DMS53 treated with DMSO at 0.1 percent for 48 hours (cell line): ENCODE measurements around the gene SNAPC5.
"Not testable (repeated sequence)": the region's sequence is repeated elsewhere in the genome, so short reads cannot be mapped to it uniquely, and the experiment has no call there.

Experiments
- DNase-seq: peaks from one replicate; lab custom pipeline; 2025; ENCODE audit not compliant: unreplicated experiment; lab: John Stamatoyannopoulos, UW

SNAPC5 gene, protein sequence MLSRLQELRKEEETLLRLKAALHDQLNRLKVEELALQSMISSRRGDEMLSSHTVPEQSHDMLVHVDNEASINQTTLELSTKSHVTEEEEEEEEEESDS

DNA sequence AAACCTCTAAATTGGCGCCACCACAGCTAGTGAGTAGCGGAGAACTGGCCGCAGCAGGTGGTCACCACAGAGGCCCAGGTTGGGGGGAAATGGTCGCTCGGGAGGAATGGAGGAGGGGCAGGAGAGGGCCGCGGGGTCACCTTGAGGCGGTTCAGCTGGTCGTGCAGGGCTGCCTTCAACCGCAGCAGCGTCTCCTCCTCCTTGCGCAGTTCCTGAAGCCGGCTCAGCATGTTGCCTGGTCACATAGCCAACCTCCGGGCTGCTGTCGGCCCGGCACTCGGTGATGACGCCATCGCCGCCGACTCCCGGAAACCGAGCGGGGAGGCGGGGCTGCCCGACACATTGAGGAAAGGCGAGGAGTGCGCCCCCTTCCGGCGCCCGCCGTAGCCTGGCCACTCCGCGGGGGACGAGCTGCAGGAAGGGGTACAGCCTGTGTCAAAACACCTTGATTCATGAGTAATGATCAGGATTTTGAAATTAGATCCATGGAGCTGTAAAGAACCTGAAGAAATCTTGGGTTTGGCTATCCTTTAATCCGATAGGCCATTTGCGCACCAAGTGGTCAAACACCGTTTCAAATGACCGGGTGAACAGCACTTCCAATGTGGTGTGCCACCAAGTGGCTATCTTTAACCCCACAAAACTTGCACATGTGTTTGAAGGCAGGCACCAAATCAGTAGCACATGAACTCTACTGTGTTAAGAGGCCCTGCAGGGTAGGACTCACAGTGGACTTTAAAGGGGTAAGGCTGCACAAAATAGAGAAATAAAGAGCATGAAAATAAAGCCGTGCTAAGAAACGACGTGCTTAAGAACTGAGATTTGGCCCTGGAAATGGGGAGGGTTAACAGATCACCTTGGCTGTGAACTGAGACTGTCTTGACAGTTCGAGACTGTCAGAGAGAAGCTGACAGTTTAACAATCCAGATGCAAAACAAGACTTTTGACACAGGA lies at the start of gene SNAPC5:
TSS of gene SNAPC5 (minus strand) at position 261 of the 954 bp plus-strand sequence. CDS start at position 230, 31 bp downstream.
- DNase-seq, result peak; percentile 77

DNA sequence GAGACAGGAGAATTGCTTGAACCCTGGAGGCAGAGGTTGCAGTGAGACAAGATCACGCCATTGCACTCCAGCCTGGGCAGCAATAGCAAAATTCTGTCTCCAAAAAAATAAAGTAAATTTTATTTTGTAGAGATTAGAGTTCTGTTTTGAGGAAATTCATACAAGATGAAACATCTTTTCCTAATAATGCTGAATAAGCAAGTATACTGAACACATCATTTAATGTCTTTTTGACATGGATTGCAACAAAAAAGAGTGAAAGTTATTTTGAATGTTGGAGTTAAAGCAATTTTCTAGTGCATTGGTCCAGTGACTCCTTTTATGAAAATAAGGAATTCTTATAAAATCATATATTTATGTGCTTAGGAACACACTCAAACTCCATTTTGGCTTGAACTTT lies 47.7 kb upstream of the SNAPC5 start:
- no peak for DNase-seq

DNA sequence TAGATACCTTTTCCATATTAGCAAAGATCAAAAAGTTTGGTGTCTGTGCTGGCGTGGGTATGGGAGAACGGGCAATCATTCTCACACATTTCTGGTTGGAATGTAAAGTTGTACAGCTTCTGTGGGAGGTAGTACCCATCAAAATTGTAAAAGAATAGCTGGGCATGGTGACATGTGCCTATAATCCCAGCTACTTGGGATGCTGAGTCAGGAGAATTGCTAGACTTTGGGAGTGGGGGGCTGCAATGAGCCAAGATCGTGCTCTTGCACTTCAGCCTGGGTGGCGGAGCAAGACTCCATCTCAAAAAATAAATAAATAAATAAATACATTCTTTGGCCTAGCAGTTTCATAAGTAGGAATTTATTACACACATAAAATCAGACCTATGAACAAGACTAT lies 45.3 kb upstream of the SNAPC5 start:
- no peak for DNase-seq

DNA sequence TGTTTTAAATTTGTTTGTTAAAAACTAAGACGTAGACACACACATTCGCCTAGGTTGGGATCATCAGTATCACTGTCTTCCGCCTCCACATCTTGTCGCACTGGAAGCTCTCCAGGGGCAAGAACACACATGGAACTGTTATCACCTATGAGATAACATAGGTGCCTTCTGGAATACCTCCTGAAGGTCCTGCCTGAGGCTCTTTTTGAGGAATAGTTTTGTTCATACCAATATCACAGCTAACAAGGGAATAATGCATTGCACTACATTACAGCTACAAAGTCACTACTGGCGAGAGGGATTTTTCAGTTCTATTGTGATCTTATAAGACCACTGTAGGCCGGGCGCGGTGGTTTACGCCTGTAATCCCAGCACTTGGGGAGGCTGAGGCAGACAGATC lies 37.5 kb upstream of the SNAPC5 start:
- DNase-seq, result no peak

DNA sequence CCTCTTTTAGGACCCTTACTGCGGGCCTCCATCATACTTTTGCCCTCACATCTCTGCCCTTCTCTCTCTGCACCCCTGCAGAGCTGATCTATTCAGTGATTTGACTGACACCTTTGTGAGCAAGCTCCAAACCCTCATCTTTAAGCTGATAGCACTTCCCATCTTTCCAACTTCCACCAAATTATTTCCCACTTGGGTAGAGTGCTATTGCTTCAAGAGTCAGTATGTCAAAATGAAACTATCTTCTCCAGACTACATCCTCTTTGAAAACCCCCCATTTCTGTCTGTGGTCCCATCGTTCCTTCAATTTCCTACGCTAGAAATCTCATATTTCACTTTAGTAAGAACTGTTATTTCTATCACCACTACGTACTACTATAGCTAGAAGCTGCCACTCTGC lies 27.3 kb upstream of the SNAPC5 start:
- DNase-seq, result no peak

DNA sequence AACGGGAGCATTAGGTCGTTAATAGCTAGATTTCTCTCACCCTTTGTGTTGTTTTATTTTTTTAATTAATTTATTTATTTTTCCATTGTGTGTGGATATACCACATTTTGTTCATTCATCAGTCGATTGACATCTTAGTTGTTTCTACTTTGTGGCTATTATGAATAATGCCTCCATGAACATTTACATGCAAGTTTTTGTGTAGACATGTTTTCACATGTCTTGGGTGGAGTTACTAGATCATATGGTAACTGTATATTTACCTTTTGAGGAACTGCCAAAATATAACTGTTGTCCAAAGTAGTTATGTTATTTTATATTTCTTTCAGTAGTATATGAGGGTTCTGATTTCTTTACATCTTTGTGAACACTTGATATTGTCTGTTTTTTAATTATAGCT lies 26.4 kb upstream of the SNAPC5 start:
- no peak for DNase-seq

DNA sequence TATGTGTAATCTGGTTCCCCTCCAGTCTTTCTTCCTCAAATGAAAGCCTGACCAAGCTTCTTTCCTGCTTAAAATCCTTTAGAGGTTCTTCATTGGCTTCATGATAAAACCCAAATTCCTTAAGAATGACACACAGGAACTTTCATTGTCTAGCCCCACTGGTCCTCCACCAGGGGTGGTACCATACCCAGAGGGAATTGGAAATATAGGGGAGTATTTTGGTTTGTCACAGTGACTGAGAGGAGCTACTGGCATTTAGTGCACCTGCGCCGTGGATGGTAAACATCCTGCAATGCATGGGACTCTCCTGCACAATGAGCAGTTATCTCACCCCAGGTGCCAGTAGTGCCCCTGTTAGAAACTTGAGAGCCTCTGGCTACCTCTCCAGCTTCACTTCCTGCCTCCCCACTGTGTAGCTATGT lies 18.4 kb upstream of the SNAPC5 start:
- no peak for DNase-seq

DNA sequence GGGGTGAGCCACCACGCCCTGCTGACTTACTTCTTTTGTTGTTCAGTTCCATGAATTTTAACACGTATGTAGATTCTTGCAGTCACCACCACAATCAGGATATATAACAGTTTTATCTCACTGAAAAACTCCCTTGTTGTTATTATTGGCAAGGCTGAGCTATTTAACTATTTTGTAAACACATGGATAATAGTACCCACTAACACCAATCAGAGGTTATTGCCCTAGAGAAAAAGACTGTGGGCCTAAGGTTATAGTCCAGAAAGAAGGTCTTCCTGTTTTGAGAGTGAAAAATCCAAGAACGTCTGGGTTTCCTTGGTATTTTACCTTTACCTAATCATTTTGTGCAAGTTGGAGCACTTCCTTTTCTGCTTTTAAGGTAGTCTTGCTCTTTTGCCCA lies 17.0 kb upstream of the SNAPC5 start:
- no peak for DNase-seq

DNA sequence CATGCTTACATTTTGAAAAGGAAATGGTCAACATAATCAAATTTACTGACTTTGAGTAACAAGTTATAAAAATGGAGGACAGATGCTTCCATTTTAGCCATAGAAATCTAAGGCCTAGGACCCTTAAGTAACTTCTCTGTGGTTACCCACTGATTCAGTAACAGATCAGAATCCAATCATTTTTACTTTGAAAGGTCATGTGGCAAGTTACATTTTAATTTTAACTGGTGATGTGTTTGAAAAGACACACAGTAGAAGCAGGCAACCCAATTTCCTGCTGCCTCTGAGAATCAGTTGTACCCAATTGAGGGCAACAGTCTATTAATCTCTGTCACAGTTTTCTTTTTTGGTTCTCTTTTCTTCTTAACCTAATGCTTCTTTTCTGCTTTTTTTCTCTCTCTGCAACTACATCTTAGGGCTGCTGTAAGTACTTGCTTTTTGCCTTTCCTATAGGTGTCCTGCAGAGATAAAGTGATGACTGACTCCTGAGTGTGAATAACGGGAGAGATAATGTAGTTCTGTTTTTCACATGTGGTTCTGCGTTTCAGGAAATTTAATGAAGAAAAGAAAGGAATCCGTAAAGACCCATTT lies 10.8 kb upstream of the SNAPC5 start:
- no peak for DNase-seq

DNA sequence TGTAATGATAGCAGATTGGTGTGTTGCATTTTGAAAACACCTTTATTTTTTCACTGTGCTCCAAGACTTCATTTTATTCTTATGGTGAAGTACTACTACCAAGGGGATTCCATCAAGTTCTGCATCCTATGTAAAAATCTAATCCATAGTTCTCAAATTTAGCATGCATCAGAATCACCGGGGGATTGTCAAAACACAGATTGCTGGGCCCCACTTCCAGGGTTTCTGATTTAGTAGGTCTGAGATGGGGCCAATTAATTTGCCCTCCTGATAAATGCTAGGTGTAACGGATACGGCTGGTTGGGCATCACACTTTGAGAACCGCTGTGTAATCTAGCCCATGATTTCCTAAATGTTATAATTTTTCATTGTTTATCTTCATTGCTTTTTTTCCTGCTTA lies 8.3 kb upstream of the SNAPC5 start:
- DNase-seq, result no peak

DNA sequence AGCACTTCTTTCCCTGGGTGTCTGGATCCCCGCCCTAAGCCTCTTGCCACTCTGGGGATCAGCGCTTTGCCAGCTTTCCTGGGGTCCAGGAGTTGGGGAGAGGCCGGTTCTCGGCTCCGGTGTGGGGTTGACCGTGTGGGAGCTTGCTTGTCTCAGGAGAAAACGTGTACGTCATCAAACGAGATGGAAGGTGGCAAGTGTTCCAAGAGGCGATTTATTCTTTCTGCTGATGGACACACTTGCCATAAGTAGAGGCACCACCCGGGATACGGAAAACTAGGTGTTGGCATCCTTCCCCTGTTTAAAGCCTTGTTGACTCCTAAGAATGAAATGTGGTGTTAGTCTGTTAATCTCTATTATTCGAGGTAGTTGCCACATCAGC lies 7.9 kb upstream of the SNAPC5 start:
- DNase-seq, result no peak

DNA sequence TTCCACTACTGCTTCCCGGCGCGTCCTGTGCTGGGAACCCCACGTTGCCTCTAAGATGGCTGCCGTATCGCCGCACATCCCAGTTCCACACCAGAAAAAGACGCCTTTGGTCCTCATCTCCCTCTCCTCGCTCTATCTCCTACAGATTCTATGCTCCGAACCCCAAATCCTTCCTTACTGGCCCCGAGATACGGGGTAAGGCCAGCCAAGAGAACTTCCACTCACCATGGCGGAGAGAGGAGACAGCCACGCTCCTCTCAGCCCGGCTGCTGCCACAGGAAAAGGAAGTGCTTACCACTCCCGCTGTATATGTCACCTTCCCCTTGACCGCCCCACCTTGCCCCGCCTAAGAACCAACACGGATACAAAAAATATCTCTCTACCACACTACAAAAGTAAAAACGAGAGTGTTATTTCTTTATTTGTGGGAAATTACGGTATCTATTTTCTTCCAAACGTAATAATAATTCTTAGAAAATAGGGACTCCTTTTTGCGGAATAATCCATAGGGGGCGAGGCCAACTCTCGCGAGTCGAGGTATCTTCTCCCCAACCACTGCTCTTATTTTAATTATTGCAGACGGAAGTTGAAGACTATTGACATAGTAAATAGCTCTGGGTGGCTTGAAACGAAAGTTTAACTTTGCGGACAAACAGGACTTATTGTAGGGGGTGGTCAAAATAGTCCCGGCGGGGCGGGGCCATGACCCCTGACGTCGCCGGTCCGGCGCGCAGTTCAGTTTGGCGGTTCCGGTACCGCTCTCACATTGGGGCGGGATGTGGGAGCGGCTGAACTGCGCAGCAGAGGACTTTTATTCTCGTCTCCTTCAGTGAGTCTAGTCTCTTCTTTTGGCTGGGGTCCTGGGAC lies 7.2 kb upstream of the SNAPC5 start, which contains the start of the genes RPL4 and ZWILCH:
TSS of gene RPL4 (minus strand) at position 293 of the 867 bp plus-strand sequence. CDS start at position 228, 65 bp downstream.
TSS of gene ZWILCH (plus strand) at position 764 of the 867 bp plus-strand sequence. CDS start at position 777, 13 bp downstream.
- peak; percentile 68 for DNase-seq

DNA sequence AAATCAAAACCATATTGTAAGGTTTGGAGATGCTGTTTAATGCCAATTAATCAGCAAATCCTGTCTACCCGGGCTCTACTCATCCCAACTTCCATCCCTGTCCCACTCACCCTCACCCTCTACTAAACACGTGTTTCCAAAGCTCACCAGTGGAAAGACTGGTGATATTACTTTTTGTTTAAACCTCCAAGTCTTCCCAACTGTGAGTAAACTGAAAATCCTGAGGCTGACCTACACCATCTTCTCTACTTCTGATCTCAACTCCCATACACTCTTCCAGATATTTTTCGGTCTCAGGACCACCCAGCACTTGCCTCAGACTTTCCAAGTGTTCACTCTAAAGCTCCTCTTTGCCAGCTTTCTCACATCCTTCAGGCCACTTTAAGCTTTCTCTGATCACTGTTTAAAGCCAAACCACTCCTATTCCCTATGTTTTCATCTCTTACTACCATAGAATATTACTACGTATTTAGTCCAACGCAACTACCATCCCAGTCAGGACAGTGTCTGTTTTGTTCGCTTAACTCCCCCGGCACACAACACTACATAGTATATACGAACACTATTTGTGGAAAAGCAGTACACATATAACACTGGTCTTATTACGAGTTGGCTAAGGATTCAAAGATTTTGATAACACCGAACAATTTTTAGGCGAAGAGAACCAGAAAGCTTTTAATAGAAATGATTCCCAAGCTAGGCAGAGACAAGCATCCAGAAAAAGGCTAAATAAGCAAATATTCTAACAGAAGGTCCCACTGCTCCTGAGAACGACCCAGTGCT lies 6.4 kb upstream of the SNAPC5 start:
- no peak for DNase-seq

DNA sequence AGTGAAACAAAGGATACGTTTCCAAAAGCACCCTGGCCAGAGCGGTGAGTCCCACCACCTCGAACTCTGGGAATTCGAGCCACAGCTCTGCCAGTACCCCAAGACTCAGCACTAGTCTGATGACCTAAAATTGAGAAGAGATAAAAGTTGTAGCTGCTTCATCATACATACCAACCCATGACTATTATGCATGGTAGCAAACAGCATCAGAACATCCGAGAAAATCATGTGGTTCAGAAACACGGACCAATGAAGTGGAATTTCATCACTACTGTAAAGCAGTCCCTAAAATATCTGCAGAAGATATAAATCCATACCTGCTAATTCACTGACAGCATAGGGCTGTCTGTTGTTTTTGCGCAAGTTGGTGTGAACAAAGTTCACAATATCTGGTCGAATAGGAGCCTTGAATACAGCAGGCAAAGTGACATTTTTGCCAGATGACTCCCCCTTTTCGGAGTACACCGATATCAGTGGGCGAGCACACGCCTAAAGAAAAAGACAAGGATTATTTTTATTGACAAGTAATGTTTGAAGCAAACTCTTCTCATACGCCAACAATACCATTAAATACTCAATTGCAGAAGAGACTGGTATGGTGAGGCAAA lies 5.6 kb upstream of the SNAPC5 start:
- DNase-seq, result not testable (repeated sequence)

DNA sequence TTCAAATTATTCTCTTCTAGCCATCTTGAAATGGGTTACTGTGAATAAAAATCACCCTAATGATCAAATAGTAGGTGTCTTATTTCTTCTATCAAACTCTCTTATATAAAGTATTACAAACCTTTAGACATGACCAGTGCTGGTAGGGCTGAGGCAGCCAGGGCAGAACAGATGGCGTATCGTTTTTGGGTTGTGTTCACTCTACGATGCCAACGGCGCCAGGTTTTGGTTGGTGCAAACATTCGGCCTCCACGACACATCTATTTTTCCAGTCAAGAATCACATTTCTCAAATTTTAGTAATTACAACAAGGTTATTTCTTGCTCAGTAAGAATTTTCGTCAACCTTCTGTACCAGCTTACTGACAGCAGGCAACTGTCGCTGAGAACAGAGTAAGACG lies 4.9 kb upstream of the SNAPC5 start:
- DNase-seq, result no peak

DNA sequence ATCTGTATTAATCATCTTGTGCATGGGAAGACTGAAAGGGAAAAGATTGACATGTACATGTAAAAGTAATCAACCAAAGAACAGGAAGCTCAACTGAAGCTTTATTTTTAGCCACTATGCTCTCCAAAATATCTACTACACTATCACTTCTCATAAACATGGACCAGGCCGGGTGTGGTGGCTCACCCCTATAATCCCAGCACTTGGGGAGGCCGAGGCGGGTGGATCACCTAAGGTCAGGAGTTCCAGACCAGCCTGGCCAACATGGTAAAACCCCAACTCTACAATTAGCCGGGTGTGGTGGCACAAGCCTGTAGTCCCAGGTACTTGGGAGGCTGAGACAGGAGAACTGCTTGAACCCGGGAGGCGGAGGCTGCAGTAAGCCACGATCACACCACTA lies 2.8 kb upstream of the SNAPC5 start:
- DNase-seq, result not testable (repeated sequence)

DNA sequence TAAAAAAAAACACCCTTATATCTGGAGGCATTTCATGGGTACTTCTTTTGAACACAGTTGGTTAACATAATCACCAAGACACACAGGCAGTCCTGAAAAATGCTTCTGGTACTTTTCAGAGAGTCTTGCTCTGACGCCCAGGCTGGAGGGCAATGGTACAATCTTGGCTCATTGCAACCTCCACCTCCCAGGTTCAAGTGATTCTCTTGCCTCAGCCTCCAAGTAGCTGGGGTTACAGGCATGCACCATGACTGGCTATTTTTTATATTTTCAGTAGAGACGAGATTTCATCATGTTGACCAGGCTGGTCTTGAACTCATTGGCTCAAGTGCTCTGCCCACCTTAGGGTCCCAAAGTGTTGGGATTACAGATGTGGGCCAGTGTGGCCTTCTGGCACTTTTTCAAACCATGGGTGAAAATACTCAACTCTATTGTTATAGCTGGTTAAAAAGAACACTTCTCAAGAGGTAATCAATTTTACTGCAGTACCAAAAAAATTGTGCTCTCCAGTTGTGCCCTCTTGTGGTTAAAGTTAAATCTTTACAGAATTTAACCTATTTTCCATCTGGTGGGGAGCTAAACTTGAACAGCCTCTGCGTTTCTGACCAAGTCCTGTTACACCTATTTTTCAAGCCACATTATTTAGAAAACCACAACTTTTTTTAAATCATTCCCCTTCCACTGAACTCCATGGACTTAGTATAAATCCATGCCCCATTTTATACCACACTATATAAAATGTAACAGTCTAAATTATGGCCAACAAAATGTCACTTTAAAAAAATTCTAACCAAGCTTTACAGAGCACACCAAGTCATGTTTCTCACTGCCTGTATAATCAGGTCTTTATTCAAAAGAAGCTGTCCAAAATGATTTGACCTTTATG lies 1.2 kb upstream of the SNAPC5 start:
- peak; percentile 23 for DNase-seq

DNA sequence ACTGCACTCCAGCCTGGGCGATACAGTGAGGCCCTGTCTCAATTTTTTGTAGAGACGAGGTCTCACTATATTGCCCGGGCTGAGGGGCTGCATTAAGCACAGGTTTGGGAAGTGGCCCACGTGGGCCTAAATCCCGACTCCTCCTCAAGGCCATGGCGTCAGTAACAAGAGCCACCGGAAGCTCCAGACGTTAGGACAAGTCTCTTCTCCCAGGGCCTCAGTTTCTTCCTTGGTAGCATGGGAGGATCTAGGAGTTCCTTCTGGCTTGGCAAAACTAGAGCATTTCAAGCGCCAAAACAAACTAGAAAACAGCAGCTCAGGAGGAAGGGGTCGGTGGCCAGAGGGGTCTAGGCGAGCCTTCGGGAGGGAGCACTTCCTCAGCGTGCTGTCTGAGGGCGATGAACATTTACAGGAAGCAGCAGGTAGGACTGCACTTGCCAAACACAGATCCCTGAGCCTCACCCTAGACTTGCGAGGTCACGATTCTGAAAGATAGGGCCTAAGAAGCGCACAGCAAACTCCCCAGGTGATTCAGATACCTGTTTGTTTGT lies 536 bp downstream of the SNAPC5 start:
- no peak for DNase-seq

DNA sequence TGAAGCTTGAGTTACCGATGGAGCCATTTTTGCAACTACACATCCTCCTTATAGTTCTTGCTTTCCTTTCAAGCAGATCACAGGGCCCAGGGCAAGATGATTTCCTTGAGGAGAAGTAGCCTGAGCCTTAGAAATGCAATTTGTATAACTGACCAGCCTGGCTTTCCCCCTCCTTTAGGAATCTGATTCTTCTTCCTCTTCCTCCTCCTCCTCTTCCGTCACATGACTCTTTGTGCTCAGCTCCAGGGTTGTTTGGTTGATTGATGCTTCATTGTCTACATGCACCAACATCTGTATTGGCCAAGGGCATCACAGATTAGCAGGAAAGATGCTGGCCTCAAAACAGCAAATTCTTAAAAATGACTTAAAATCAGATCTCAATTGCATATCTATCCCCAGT lies 3.3 kb downstream of the SNAPC5 start:
- no peak for DNase-seq
